SU-DHL-6 (cell line): ENCODE results near the gene CACUL1.

ENCODE experiments used
- H2AFZ ChIP-seq: fragments of 200-600 bp; sonication (generic); 2 replicates; pipeline ENCODE4 v1.6.1; 2014; ENCODE audit warnings: low read depth, mild to moderate bottlenecking, moderate library complexity, mixed read lengths, antibody characterized with exemption, low read length; ENCODE audit not compliant: severe bottlenecking
- H3F3A ChIP-seq: fragments of 200-600 bp; shearing (Covaris generic); 2 replicates; pipeline ENCODE4 v1.6.0; 2016; ENCODE audit warnings: antibody characterized with exemption, mild to moderate bottlenecking; ENCODE audit not compliant: insufficient read depth
- H3K27ac ChIP-seq: fragments of 200-600 bp; sonication (generic); 2 replicates; pipeline ENCODE4 v1.5.1; 2016; ENCODE audit warnings: low read depth, mild to moderate bottlenecking, low read length, moderate library complexity, mixed read lengths
- H3K27me3 ChIP-seq: fragments of 200-600 bp; sonication (generic), shearing (Covaris generic); 2 replicates; pipeline ENCODE4 v1.6.0; 2014; ENCODE audit warnings: mild to moderate bottlenecking, low read length
- H3K36me3 ChIP-seq: fragments of 200-600 bp; sonication (generic); 2 replicates; pipeline ENCODE4 v1.6.1; 2014; ENCODE audit warnings: mild to moderate bottlenecking, low read length, mixed read lengths
- H3K4me2 ChIP-seq: fragments of 300-600, 200-600 bp; shearing (Covaris generic), sonication (generic); 2 replicates; pipeline ENCODE4 v1.6.0; 2014; ENCODE audit warnings: low read length, low read depth, mild to moderate bottlenecking; ENCODE audit not compliant: poor library complexity, severe bottlenecking
- H3K4me3 ChIP-seq: fragments of 200-600 bp; sonication (generic); 2 replicates; pipeline ENCODE4 v1.5.1; 2014; ENCODE audit warnings: antibody characterized with exemption, low read length, mild to moderate bottlenecking, mixed read lengths; ENCODE audit not compliant: insufficient read depth, poor library complexity, severe bottlenecking
- H3K79me2 ChIP-seq: fragments of 200-600 bp; sonication (generic); 2 replicates; pipeline ENCODE4 v1.6.1; 2014; ENCODE audit warnings: mild to moderate bottlenecking, low read length, moderate library complexity; ENCODE audit not compliant: insufficient read depth
- H3K9ac ChIP-seq: fragments of 200-600 bp; sonication (generic); 2 replicates; pipeline ENCODE4 v1.7.0; 2014; ENCODE audit warnings: mild to moderate bottlenecking, low read length
- H3K9me2 ChIP-seq: fragments of 200-600 bp; sonication (generic); replicated peaks from 2 replicates; pipeline ENCODE4 v1.6.1; 2014; ENCODE audit warnings: low read length; ENCODE audit not compliant: insufficient read depth
- H3K9me3 ChIP-seq: fragments of 200-600 bp; sonication (generic); 2 replicates; pipeline ENCODE4 v1.6.1; 2014; ENCODE audit warnings: low read length, mixed read lengths; ENCODE audit not compliant: insufficient read depth
- H4K20me1 ChIP-seq: fragments of 200-600 bp; sonication (generic); 2 replicates; pipeline ENCODE4 v1.6.1; 2014; ENCODE audit warnings: low read depth, mild to moderate bottlenecking, antibody characterized with exemption, low read length, moderate library complexity, mixed read lengths
- CTCF ChIP-seq: fragments of 200-600 bp; sonication (generic); IDR thresholded peaks from one replicate; pipeline ENCODE4 v1.5.1; 2017; ENCODE audit warnings: antibody characterized with exemption, mild to moderate bottlenecking, low read length, moderate library complexity; ENCODE audit not compliant: insufficient read depth, poor library complexity, severe bottlenecking
- EZH2phosphoT487 ChIP-seq: fragments of 200-600 bp; sonication (generic), shearing (Covaris generic); conservative IDR thresholded peaks from 2 replicates; pipeline ENCODE4 v1.6.1; 2018; ENCODE audit warnings: mild to moderate bottlenecking, antibody characterized with exemption, low read length, moderate library complexity, mixed read lengths

The CACUL1 gene

GRCh38 chr10:118773041-118773440 is 18.3 kb upstream of the CACUL1 start:
- Histone ChIP-seq H3K27me3 (no peaks in the 10 kb centered on the region), H4K20me1 (no peaks in the 10 kb centered on the region), H3K9ac (no peak overlapping the region), H2AFZ (no peak overlapping the region), H3K9me2 (no peaks in the 10 kb centered on the region), H3K9me3 (no peaks in the 10 kb centered on the region), H3K27ac (no peak overlapping the region), H3K36me3 (no peaks in the 10 kb centered on the region), H3K79me2 (no peaks in the 10 kb centered on the region), H3K4me3 (no peak overlapping the region), H3K4me2 (no peak overlapping the region), H3F3A (no peaks in the 10 kb centered on the region)
- TF ChIP-seq EZH2phosphoT487 (no peak), CTCF (no peak)

GRCh38 chr10:118771976-118772375 is 17.2 kb upstream of the CACUL1 start:
- H4K20me1 ChIP-seq = no peaks in the 10 kb centered on the region

GRCh38 chr10:118769898-118770600 is 15.3 kb upstream of the CACUL1 start:
- no peak overlapping the region for H2AFZ ChIP-seq
- no peak for TF ChIP-seq EZH2phosphoT487
- H4K20me1 ChIP-seq = no peaks in the 10 kb centered on the region
- H3K9ac ChIP-seq = no peak overlapping the region
- H3K4me3 ChIP-seq = no peak overlapping the region
- H3K9me3 ChIP-seq = no peaks in the 10 kb centered on the region
- H3F3A ChIP-seq = no peaks in the 10 kb centered on the region
- H3K9me2 ChIP-seq = no peaks in the 10 kb centered on the region
- no peaks in the 10 kb centered on the region for H3K27me3 ChIP-seq
- no peak overlapping the region for H3K4me2 ChIP-seq
- no peak overlapping the region for H3K27ac ChIP-seq
- H3K79me2 ChIP-seq = no peaks in the 10 kb centered on the region
- no peaks in the 10 kb centered on the region for H3K36me3 ChIP-seq

More at GRCh38 chr10:118771976-118772375, 17.2 kb upstream of the CACUL1 start:
- Histone ChIP-seq H3K27me3 (no peaks in the 10 kb centered on the region), H3K4me3 (no peak overlapping the region), H3F3A (no peaks in the 10 kb centered on the region), H2AFZ (no peak overlapping the region), H3K9me2 (no peaks in the 10 kb centered on the region), H3K79me2 (no peaks in the 10 kb centered on the region), H3K36me3 (no peaks in the 10 kb centered on the region), H3K9me3 (no peaks in the 10 kb centered on the region), H3K27ac (no peak overlapping the region), H3K9ac (no peak overlapping the region), H3K4me2 (no peak overlapping the region)
- no peak for TF ChIP-seq CTCF
- no peak for TF ChIP-seq EZH2phosphoT487
